Measurements from ENCODE around the gene TRIO. TPM values are rescaled to one million over a fixed set of nuclear protein-coding genes. Genes with fewer than 3 reads are reported as not detected.
"Not testable (repeated sequence)": the region's sequence is repeated elsewhere in the genome, so short reads cannot be mapped to it uniquely, and the experiment has no call there.

The TRIO gene
- polyA plus RNA-seq, 1 of the 3 experiments (the other 2 are of a cell fraction): 229 TPM

DNA sequence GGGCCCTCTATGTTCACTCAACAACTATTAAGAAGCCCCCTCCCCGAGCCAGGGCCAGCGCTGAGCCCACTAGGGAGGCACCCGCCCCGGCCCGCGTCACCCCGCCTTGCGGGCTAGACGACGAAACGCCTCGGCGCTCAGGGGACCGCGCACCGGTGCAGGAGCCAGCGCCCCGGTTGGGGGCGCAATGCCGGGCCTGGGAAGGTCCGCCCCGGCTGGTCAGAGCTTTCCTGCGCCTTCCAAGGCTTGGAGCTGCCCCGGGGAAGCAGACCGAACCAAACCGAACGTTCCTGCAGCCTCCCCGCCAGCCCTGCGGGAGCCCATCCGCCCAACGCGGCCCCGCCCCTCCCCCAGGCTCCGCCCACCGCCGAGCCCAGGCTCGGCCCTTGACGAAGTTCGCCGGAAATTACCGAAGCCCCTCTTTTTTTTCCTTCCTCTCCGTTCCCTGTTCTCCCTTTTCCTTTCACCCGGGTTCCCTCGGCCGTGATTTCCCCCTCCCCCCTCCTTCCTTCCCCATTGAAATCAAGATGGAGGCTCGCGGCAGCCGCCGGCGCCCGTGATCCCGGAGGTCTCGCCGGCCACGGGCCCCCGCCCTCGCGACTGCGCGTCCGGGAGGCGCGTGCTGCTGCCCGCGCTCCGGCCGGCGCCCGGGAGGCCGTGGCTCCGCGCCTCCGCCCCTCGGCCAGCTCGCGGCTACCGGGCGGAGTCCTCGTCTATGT is at the start of gene TRIO (continued):
- TF ChIP-seq REST (IDR thresholded peaks at IDR 0.05; ENCODE audit: low read depth, low read length): 0 out of 2 replicates have a peak, but pooled peaks have one; percentile 35
- TF ChIP-seq TEAD4 (IDR thresholded peaks at IDR 0.05; ENCODE audit: borderline replicate concordance, insufficient read depth): no peak
- TF ChIP-seq SIN3A (IDR thresholded peaks at IDR 0.05; ENCODE audit: borderline replicate concordance, low read depth, low read length): peak; percentile 74; the same call in 1 of the 2 replicates
- peak; percentile 89 for TF ChIP-seq POLR2AphosphoS5 (IDR thresholded peaks at IDR 0.05; ENCODE audit: low read depth, low read length)
- TF ChIP-seq RFX5 (IDR thresholded peaks at IDR 0.05; ENCODE audit: low read length): no peak
- no peak for TF ChIP-seq FOXM1 (IDR thresholded peaks at IDR 0.05; ENCODE audit: low read depth)
- no peak for TF ChIP-seq RXRA (IDR thresholded peaks at IDR 0.05; ENCODE audit: borderline replicate concordance, low read depth)
- peak; percentile 25 for TF ChIP-seq SMC3 (IDR thresholded peaks at IDR 0.05; ENCODE audit: low read depth, low read length)
- TF ChIP-seq CHD2 (IDR thresholded peaks at IDR 0.05; ENCODE audit: low read length, partially characterized antibody): peak; percentile 81

DNA sequence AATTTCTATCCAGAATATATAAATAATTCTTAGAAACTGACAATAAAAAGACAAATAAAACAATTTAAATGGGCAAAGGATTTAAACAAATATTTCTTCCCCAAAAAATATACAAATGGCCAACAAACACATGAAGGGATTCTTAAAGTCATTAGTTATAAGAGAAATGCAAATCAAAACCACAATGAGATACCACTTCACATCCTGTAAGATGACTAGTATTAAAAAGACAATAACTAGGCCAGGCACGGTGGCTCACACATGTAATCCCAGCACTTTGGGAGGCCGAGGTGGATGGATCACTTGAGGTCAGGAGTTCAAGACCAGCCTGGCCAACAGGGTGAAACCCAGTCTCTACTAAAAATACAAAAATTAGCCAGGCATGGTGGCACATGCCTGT is 45.8 kb upstream of the TRIO start:
- H3K79me2 ChIP-seq (ENCODE audit: insufficient read depth); H3K9me2 ChIP-seq; POLR2A ChIA-PET; H3K9ac ChIP-seq; DNase-seq; H4K20me1 ChIP-seq (ENCODE audit: insufficient read depth); H3K27me3 ChIP-seq (ENCODE audit: insufficient read depth); H3K9me3 ChIP-seq; H3K4me1 ChIP-seq (ENCODE audit: control insufficient read depth in 1 of 2, insufficient read depth in 2 of 2, low read depth in 1 of 2, low read length in 1 of 2); H3K4me2 ChIP-seq; H2AFZ ChIP-seq (ENCODE audit: low read depth); H3K4me3 ChIP-seq (ENCODE audit: low read depth in 2 of 2, low read length in 1 of 2); H3K36me3 ChIP-seq (replicated peaks in 1 of 2; ENCODE audit: control insufficient read depth in 1 of 2, insufficient read depth in 2 of 2, low read length in 1 of 2); H3K27ac ChIP-seq (ENCODE audit: low read depth in 2 of 2, low read length in 1 of 2): not testable (repeated sequence)
- H3F3A ChIP-seq (replicated peaks; ENCODE audit: insufficient read depth): peaks cover 12% of the 10 kb centered on the region
- CTCF ChIA-PET: interaction anchor here (1.2 to 1.3 kb wide), 2 partner anchors 114 to 229 kb away, joined by 3 read pairs; no protein-coding TSS in a partner anchor
- 58% methylated on average over 2 of the region's 2 CpGs for WGBS (ENCODE audit: low lambda C conversion rate)

- Histone ChIP-seq H3K9ac (no peak overlapping the region), H3K9me3 (peaks cover 6% of the 10 kb centered on the region; the same call in 1 of the 2 replicates), H3K4me2 (no peak overlapping the region), H3K27me3 (ENCODE audit: insufficient read depth) (no peaks in the 10 kb centered on the region), H3K79me2 (ENCODE audit: insufficient read depth) (no peaks in the 10 kb centered on the region), H3K4me1 (ENCODE audit: control insufficient read depth in 1 of 2, insufficient read depth in 2 of 2, low read depth in 1 of 2, low read length in 1 of 2) (no peaks in the 10 kb centered on the region), H3K36me3 (replicated peaks in 1 of 2; ENCODE audit: control insufficient read depth in 1 of 2, insufficient read depth in 2 of 2, low read length in 1 of 2) (no peaks in the 10 kb centered on the region), H4K20me1 (ENCODE audit: insufficient read depth) (no peaks in the 10 kb centered on the region), H3F3A (replicated peaks; ENCODE audit: insufficient read depth) (peaks cover 12% of the 10 kb centered on the region), H3K9me2 (no peaks in the 10 kb centered on the region), H2AFZ (ENCODE audit: low read depth) (no peak overlapping the region), H3K27ac (ENCODE audit: low read depth in 2 of 2, low read length in 1 of 2) (no peak overlapping the region; a peak in 1 of 4 replicates), H3K4me3 (ENCODE audit: low read depth in 2 of 2, low read length in 1 of 2) (no peak overlapping the region)
- TF ChIP-seq JUND (IDR thresholded peaks at IDR 0.05) (no peak), MAX (IDR thresholded peaks at IDR 0.05; ENCODE audit: low read depth) (no peak), TCF12 (IDR thresholded peaks at IDR 0.05) (no peak), CHD2 (IDR thresholded peaks at IDR 0.05; ENCODE audit: low read length, partially characterized antibody) (no peak), RFX5 (IDR thresholded peaks at IDR 0.05; ENCODE audit: low read length) (no peak), ELF1 (IDR thresholded peaks at IDR 0.05) (no peak), RXRA (IDR thresholded peaks at IDR 0.05; ENCODE audit: borderline replicate concordance, low read depth) (no peak), MXI1 (IDR thresholded peaks at IDR 0.05; ENCODE audit: low read depth, low read length) (no peak), REST (IDR thresholded peaks at IDR 0.05; ENCODE audit: low read depth, low read length) (no peak), TEAD4 (IDR thresholded peaks at IDR 0.05; ENCODE audit: borderline replicate concordance, insufficient read depth) (no peak), GABPA (IDR thresholded peaks at IDR 0.05; ENCODE audit: low read depth) (no peak)
- CTCF ChIA-PET: interaction anchor here (1.2 kb wide), 1 partner anchor 115 kb away, joined by 3 read pairs; no protein-coding TSS in a partner anchor
- WGBS (ENCODE audit: low lambda C conversion rate): 32% methylated on average over 1 of the region's 1 CpG
- POLR2A ChIA-PET: no interaction called here
- DNase-seq: no peak
Measured at GRCh38 chr5:14097998-14098471, 45.1 kb upstream of the TRIO start.
